Endometrial microvascular endothelial cells (primary cell): ENCODE data around the gene SERINC3. TPM values are rescaled to one million over a fixed set of nuclear protein-coding genes. Genes with fewer than 3 reads are reported as not detected.

ENCODE experiments used
- in situ Hi-C: cut with HindIII; loops from 2 replicates; pipeline ENCODE4 v1.10.0; 2017; ENCODE audit warnings: low sequenced_read_pairs, low pct_unique_long_range_greater_than_20kb; ENCODE audit errors: inconsistent ontology term
- total RNA-seq: library from RNA; depleted of rRNA; stranded (reverse); fragments of >200 nt; gene quantifications from one replicate; pipeline ENCODE4 v1.2.3, GENCODE V29; 2015; ENCODE audit errors: inconsistent ontology term

Gene SERINC3
- total RNA-seq, 1 donor from 2014 or later: 100.0 TPM

- in situ Hi-C loops: no loop called here
Observed at GRCh38 chr20:44497761-44498160, 24.1 kb downstream of the SERINC3 start.

- in situ Hi-C loops: no loop called here
Observed at GRCh38 chr20:44496976-44497375, 24.9 kb downstream of the SERINC3 start.

DNA sequence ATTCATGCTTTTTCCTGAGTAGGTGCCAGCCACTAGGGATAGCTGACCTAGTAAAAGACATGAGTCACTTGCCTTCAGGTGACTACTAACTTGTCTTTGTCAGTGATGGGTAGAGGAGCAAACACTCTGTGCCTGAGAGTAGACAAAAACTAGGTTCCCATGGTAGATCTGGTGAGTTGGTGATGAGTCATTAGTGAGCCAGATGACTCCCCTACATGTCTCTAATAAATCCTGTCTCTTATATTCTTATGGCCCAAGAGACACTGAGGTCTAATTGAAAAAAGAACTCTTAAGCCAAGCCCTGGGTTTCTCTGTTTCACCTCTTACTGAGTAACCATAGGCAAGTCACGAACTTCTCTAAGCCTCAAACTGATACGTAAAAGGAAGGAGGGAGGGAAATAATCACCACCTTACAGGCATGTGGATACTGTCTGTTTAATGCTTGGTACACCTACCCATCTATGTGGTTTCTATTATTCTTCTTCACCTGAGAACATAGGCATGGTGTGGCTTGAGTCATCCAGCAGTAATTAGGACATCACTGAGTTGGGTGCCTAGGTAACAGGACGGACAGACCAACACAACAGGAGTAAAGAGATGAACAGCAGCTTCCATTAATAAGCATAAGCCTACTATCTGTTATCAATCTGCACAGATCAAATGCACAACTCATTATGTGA, 25.9 kb downstream of the SERINC3 start:
- in situ Hi-C loops: no loop called here

DNA sequence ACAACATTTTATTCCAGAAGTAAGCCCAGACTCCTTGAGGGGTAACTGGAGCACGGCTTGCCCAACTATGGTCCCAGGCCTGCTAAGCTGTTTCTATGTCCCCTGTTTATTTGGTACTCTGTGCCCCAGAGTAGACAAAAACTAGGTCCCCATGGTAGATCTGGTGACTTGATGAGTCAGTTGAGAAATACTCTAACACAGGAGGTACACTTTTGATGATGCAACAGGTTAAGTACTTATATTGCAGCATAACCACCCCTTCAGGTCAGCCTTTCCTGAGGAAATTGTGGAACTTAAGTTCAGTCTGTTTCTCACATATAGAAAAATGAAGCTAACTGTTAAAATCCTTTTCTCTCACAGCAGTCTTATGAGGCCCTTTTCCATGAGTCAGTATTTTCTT, 26.6 kb downstream of the SERINC3 start:
- in situ Hi-C loops: no loop called here

- in situ Hi-C loops: no loop called here
Observed at GRCh38 chr20:44494681-44495080, 27.2 kb downstream of the SERINC3 start.

DNA sequence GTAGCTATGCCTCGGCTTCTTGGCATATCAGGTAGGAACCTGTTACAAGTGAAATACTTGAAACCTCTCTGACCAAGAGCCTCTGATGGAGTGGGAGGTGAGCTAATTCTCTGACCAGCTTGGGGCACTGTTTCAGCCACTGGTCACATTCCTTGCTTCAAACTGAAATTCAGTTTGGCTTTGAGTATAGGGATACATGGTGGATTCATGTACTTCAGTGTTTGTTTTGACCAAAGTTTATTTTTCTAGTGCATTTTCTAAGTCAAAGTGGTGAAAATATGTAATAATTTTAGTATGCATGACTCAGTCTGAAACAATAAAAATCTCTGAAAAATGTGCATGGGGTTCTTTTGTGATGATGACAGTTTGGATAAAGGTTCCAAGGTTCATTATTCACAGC, 27.6 kb downstream of the SERINC3 start:
- in situ Hi-C loops: no loop called here

GRCh38 chr20:44491635-44492395, 30.1 kb downstream of the SERINC3 start:
- in situ Hi-C loops: no loop called here

DNA sequence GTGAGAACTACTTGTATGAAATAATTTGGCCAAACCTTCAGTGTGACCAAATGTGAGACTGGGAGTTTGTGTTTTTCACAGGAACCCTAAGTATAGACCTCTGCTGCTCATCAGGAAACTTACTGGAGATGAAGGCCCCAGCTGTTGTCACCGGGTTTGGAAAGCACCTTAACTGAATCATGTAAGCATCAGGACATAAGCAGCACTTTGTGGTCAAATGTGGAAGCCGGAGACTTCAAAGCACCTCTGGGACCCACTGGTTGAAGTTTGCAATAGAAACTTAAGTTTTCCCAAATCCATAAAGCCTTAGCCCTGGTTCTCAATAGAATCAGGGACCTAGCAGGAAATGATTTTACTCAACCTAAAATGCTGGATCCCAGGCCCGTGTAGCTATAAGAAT, 31.9 kb downstream of the SERINC3 start:
- in situ Hi-C loops: no loop called here

- in situ Hi-C loops: no loop called here
Observed at GRCh38 chr20:44489223-44489622, 32.6 kb downstream of the SERINC3 start.

- in situ Hi-C loops: no loop called here
Observed at GRCh38 chr20:44488551-44488950, 33.3 kb downstream of the SERINC3 start.

GRCh38 chr20:44485830-44486198, 36.1 kb downstream of the SERINC3 start:
- in situ Hi-C loops: no loop called here

GRCh38 chr20:44485078-44485829, 36.6 kb downstream of the SERINC3 start:
- in situ Hi-C loops: no loop called here

GRCh38 chr20:44483112-44483511, 38.8 kb downstream of the SERINC3 start:
- in situ Hi-C loops: no loop called here

DNA sequence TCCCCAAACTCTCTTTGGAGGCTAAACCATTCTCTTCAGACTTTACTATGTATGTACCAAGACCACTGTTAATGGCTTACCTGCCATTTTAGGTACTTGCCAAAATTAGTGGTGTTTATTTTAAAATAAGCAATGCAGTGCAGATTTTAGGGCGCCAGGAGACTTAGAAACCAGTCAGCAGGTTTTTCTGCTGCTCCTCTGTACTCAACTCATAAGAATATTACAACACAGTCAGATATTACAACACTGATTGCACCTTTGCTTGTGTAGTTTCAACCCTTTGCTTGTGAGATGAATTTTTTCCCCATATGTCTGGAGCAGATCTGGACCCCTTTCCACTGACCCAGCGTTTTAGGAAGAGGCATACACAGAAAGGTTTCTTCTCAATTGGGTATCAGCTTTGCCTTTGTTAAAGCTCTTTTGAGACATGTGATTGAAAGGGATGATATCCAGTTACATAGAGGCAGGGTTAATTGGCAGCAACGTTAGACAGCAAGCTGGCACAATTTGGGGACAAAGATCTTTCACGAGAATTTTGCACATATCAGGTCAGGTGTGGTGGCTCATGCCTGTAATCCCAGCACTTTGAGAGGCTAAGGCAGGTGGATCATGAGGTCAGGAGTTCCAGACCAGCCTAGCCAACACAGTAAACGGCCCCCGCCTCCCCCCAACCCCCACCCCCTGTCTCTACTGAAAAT, 40.0 kb downstream of the SERINC3 start:
- in situ Hi-C loops: no loop called here

DNA sequence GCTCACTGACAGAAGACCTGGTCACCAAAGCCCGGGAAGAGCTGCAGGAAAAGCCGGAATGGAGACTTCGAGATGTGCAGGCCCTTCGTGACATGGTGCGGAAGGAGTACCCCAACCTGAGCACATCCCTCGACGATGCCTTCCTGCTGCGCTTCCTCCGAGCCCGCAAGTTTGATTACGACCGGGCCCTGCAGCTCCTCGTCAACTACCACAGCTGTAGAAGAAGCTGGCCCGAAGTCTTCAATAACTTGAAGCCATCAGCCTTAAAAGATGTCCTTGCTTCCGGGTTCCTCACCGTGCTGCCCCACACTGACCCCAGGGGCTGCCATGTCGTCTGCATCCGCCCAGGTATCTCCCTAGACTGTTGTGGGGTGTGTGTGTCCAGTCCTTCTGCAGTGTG, 41.8 kb downstream of the SERINC3 start:
- in situ Hi-C loops: no loop called here

DNA sequence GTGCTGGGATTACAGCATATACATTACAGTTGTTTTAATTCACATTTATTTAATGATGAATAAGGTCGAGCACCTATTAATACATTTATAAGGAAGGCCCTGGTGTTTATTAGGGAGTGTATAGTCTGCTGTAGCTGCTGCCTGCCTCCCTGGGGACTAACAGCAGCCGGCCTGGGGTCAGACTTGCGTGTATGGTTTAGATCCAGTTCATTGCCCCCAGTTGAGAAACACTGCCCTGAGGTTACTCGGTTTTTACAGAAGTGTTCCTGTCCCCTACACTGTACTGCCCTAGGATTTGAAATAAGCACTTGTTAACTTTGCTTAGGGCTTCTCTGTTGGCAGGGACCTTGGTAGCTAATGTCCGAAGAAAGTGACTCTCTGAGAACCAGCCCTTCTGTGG, 42.2 kb downstream of the SERINC3 start:
- in situ Hi-C loops: no loop called here

GRCh38 chr20:44478206-44478605, 43.7 kb downstream of the SERINC3 start:
- in situ Hi-C loops: no loop called here

GRCh38 chr20:44477151-44477550, 44.7 kb downstream of the SERINC3 start:
- in situ Hi-C loops: no loop called here
